Stimulated activated CD8-positive, alpha-beta memory T cell treated with anti-CD3 and anti-CD28 coated beads, Interleukin-15, amount 100 ng/mL, for 48 hours (primary cell): Measurements from ENCODE around the gene C3orf20.
"Not testable (repeated sequence)": the region's sequence is repeated elsewhere in the genome, so short reads cannot be mapped to it uniquely, and the experiment has no call there.

Experiments used
- DNase-seq, 2 donors: peaks; one replicate each; pipeline ENCODE4 v3.0.0-alpha.2; 2020; ENCODE audit warnings: low read depth in 2 of 2

C3orf20 gene

DNA sequence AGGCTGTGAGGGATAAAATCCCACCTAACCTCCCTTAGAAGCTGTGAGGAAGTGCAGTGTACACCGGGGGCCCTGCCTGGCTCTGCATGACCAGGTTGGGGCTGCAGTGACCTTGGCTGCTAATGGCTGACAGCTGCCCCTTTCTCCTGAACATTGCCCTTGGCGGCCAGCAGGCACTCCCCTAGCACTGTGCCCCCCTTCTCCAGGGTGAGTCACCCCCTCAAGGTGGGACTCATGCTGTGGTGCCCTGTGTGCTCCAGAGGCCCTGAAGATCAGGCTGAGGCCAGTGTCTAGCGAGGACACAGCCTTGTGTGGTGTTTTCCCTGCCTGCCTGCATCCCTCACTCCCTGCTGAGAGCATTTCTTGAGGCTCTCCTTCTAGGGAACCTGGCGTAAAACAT lies 122.8 kb downstream of the C3orf20 start:
- no peak for DNase-seq

DNA sequence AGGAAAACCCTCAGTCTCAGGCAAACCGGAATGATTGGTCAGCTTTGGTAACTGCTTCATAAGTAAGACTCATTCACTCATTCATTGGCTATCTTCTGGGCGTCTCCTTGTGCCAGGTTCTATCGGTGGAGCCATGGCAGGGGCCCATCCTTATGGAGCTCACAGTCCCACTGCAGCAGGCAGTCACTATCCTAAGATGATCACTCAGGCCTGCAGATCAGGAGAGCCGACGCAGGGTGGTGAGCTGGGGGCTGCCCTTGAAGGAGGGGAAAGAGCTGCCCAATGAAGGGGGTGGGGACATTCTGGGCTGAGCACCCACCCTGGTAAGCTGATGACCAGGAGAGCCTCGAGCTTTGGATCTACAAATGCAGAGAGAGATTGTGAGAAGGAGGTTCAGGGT lies 123.3 kb downstream of the C3orf20 start:
- DNase-seq, result no peak

DNA sequence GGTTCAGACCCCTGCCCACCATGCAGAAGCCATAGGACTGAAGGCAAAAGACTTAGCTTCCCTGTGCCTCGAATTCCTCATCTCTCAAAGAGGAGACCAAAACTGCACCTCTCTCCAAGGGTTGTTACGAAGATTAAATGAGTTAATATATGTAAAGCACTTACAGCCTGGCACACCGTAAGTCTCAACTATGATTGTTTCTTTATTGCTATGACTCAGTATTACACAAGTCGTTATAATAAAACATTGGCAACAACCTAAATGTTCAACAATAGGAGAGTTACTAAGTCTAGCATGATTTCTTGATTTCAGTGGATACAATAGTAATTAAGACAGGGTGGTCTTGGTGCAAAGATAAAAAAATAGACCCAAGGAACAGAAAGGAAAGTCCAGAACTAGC lies 124.2 kb downstream of the C3orf20 start:
- no peak for DNase-seq

DNA sequence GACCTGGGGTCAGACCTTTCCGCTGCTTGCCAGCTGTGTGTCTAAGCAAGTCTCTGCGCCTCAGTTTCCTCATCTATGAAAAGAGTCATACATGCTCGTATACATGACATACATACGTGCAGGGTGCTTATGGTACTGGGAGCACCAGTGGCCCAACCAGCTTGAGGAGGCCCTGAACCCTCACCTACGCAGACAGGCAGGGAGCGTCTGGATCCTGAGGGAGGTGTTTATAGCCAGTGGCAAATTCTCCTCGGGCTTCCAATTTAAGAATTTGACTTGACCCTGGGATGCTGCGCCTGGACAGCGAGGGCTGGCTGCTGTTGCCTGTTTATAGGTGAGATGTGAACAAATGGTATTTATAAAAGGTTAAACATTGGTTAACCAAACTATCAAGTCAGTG lies 126.1 kb downstream of the C3orf20 start:
- no peak for DNase-seq

DNA sequence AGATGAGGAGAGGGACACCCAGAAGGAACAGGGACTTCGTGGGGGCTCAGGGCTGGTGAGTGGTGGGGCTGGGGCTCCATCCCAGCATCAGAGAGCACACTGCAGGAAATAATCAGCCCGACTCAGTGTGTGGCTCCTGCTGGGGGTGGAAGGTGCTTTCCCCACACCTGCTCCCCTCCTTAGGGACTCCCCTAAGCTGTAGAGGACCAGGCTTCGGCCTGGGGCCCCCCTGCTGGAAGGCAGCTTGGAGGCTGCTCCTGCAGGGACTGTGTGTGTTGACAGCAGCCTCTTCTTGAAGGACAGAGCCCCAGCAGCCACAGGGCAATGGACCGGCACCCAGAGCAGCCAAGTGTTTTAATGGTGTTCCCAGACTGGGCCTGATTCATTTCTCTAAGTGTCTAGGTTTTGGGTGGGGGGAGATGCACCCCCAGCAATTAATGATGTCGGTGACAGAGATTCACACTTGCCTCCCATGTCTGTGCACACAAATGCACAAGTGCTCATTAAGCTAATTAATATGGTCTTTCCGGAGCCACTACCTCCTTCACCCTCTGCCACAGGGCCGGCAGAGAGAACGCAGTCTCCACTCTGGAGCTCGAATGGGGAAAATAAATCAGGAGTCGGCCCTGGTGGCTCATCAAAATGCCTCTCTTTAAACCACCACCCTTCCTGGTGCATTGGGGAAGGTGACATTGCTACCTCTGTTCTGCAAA lies 126.9 kb downstream of the C3orf20 start:
- DNase-seq, result no peak

DNA sequence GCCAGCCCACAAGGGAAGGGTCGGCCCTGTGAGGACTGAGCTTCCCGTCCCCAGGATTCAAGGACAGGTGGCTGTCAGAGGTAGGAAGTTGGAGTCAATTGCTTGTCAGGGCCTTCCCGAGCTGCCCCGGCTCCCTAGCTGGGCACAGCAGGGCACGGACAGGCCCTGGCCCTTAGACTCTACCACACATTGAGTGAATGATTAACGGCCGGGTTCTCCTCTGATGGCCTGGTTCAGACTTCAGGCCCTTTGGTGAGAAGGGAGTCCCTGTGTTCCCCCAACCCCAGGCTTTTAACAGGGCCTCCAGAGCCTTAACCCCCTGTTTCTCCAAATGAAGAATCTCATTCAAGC lies 127.4 kb downstream of the C3orf20 start:
- no peak for DNase-seq

DNA sequence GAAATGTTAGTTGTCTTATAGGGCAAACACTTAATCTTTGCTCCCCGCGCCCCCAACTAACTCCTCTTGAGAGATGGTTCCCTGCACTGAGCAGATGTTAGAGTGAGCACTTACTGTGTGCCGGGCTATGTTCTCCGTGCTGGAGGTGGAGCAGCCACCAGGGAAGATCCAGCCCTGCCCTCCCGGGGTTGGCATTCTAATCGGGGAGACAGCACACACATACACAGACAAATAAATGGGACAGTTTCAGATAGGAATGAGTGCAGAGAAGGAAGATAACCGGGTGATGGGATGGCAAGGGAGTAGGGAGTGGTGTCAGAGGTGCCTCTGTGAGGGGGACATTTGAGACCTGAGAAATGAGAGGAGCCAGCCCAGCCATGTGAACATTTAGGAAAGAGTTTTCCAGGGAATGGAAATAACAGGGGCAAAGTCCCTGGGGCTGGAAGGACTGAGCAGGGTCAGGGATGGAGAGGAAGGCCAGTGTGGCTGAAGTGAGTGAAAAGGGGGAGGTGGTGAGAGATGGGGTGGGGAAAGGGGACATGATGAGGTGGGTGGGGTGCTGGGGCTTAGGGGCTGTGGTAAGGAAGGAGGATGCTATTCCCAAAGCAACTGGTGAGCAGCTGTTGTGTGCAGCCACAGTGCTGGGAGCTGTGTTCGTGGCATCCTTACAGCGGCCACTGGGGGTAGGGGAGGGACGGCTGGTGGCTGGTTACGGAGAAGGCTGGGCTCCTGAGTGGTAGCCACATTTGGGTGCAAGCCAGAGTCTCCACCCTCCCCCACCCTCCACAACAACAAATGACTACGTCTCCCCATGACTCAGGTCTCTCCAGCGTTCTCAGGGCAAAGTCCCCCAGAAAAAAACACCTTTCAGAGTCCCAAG lies 128.4 kb downstream of the C3orf20 start:
- DNase-seq, result peak in 1 of 2 donors; percentile 8

DNA sequence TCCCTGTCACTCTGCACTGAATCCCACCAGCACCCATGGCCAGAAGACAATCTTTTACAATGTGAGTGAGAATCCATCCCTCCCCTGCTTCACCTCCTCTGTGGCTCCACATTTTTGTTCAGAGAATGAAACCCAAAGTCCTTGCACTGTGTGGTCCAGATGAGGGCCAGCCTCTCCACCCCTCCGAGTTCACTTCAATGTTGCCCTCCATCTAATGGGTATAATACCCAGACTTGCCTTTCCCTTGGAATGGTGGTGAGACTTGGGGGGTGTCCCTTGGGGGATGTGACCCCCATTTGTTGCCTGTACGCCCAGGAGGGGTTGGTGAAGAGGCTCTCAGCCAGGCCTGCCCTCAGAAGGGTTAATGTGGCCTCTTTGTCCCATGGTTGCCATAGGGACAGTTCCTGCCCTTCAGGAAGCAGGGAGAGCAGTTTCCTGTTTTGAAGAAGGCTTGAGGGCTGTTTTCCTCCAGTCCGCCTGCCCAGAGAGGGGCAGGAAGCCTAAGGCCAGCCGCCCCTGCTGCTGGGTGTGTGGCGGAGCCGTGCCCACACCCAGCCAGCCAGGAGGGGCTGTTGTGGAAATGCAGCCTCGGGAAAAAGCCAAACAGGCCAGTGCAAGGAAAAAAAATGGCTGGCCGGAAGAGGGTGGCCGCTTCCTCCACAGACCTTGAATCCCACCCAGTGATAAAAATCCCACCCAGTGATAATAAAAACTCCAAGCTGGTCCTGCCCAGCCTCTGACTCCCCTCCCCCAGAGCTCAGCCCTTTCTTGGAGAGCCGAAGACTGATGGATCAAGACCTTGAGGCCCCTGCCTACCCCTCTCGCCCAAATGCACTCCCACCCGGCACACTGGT lies 129.3 kb downstream of the C3orf20 start:
- no peak for DNase-seq

DNA sequence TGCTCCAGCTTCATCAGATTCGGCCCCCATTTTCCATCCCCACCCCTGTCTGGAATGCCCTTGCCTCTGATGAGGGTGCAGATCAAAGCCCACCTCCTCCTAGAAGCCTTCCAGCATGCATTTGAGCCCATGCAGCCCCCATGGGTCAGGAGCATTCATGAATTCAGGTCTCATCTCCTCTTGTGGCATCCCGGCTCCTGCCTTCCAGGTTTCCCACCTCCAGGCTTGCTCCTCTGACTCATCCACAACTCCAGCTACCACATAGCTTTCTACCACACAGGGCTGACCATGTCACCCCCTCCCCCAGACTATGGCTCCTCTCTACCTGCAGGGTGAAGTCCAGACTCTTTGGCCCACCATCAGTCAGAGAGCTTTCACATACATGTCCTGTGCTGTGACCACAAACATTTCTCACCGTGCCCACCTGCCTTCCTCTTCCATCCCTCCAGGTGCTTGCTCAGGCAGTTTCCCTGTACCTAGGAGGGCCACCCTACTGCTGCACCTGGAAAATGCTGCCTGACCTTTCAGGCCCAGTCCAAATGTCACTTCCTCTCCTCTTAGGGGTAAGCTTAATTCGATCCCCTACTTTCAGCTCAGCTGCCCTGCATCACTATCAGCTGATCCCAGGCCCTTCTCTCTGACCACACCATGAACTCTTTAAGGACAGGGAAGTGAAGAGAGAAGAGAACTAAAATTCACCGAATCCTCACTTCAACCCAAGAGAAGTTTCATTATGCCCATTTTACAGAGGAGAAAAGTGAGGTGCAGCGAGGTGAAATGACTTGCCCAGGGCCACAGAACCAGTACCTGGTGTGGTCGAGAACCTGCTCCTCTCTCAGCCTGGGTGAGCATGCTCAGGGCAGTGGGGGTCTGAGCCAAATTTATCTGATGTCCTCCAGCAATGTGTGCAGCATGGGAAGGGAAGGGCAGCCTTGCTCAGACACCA lies 130.2 kb downstream of the C3orf20 start:
- no peak for DNase-seq

DNA sequence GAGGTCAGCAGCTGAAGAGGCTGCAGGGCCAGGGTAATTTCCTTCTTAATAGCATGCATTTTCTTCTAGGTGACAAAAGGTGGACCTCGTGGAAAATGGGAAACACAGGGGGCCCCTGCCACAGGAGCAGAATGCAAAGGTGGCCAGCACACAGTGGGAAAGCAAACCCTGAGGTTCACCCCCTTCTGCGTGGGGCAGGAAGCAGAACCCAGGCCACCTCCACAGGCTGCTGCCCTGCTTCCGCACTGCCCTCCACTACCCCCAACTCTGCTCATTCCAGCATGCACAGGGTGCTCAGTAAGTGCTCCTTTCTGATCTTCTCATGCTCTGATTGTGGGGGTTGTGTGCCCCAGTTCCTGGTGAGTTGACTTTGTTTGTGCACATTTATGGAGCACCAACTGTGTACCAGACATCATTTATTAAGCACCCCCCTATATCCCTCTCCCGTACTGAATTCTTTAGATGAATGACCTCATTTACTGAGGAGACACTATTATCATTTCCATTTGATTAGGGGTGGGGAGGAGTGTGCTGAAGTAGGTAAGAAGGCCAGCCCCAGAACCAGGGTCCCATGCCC lies 131.1 kb downstream of the C3orf20 start:
- no peak for DNase-seq

DNA sequence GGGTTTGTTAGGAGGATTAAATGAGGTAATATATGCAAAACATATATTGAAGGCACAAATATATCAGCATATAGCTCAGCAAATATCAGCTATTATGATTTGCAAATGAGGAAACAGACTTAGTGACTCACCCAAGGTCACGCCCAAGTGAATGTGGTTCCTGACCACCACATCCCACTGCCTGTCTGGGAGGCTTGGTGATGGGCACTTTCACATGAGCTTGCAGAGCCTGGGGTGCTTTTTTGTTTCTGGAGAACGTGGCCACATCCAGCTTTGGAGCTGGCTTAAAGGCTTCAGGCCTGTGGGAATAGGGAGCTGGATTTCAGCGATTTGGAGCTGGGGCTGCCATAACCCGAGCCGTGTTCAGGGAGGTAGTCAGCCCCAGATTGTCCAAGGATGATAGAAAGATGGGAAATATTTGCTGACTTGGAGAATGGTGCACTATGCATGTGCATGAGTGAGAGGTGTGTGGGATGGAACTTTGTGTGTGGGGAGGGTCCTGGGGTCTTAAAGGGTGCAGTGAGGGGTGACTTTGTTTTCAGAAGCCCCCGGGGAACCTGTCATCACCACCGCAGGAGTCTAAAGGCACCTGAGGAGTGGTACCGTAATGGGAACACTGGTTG lies 131.8 kb downstream of the C3orf20 start:
- DNase-seq, result peak in 1 of 2 donors; percentile 3

DNA sequence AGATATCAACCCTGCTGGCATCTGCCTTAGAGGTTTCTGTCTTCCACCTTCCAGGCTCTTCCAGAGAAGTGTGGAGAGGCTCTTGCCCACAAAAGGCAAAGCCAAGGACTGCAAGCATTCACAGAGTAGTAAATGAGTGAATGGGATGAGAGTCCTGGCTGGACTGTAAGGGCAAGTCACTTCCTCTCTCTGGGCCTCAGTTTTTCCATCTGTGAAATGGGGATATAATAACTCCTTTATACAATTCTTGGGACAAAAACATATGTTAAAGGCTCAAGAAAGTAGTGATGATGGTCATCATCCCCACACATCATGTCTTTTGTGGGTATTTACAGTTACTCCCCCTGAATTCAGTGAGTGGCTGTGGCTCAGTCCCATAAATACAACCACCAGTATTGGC lies 133.1 kb downstream of the C3orf20 start:
- DNase-seq, result no peak

DNA sequence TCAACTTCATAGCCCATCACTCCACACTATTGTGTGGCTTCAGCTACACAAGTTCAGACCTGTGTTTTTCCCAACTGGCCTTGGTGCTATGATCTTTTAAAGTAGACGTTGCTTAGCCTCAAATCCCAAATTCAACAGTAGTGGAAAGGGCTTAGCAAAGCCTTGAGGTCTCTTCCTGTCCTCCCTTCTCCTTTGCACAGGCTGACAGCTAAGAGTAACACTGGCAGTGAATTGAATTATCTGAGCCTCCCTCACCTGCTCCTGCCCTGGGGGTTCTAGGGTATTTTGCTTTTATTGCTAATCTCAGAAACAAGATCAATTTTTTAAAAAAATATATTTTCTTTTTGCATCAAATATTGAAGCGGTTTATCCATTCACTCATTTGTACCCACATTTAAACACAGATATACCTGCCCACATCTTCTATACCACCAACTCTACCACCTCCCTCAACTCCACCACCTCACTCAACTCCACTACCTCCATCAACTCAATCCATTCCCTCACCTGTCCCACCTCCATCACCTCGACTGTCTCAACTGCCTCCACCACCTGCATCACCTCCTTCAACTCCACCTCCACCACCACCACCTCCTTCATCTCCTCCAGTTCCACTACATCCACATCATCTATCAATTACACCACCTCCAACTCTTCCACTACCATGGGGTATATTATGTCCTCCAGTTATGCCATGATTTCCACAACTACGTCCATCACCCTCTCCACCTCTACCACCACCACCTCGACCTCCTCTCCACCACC lies 133.7 kb downstream of the C3orf20 start:
- DNase-seq, result no peak

DNA sequence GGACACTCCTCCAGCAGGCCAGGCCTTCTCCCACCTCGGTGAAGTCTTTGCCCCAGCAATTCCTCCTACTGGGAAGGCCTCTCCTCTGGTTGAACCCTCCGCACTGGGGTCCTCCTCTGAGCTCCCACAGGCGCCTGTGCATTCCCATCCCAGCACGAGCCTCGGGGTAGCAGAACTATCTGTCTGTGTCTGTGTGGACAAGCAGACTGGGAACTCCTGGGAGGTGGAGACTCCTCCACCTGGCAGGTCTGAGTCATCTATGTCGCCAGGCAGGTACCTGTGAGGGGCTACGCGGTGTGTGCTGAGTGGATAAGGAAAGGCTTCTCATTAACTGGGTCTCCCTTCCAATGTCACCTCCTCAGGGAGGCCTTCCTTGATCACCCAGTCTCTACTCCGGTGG lies 134.7 kb downstream of the C3orf20 start:
- DNase-seq, result not testable (repeated sequence)

DNA sequence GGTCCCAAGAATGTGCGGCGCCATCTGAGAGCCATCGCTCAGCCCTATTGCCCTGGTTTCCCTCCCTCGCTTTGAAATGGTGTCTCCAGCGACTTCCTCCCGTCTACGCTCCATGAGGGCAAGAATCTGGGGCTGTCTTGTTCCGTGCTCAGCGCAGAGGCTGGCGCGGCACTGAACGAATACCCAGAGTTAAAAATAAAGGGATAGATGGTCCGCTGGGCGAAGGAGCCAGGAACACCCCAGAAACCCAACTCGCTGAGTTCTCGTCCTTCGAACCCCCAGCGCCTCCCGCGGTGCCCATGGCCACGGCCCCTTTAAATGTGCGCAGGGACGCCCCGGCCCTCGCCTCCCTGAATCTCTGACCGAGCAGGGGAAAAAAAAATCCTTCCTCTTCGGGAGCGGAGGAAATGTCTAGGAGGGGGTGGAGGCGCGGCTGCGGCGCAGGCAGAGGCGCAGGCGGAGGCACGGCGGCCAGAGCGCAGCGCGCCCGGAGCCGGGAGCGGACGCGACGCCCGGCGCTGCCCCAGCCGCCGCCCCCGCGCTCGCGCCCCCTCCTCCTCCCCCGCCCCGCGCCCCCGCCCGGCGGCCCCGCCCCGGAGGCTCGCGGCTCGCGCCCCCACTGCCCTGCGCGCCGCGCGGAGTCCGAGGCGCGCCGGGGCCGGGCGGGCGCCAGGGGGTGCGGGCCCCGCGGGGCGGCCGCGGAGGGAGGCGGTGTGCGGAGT lies 135.3 kb downstream of the C3orf20 start:
- DNase-seq, result no peak

DNA sequence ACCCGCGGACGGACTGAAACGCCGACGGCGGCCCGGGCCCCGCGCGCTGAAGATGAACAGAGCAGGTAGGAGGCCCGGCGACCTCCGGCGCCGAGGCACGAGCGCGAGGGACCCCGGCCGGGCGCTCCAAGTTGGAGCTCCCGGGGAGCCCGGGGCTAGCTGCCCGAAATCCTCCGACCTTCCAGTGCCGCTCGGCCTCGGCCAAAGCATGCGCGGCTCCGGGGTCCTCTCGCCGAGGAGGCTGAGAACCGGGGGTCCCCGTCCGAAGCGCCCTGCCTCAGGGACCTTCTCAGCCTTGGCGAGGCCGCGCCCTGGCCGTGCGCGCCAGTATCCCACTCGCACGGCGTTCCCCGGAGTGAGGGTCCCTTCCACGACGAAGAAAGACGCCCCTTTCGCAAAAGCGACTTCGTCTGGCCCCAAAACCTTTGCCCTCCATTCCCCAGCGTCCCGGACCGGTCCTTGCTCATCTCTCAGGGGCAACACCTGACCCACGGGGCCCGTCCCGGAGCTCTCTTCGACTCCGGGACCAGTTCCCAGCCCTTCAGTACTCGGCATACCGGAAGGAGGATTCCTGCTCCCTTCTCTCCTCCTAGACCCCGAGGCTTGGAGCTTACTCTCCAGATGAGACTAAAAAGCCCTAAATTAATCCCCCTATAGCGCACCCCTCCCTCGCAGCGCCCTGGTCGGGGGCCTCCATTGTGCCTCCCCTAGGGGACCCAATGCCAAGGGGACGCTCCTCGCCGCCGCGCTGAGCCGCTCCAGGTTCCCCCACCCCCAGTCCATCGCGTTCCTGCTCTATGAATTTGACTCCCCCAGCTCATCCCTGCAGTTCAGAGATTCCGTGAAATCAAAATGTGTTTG lies 136.1 kb downstream of the C3orf20 start:
- DNase-seq, result no peak

DNA sequence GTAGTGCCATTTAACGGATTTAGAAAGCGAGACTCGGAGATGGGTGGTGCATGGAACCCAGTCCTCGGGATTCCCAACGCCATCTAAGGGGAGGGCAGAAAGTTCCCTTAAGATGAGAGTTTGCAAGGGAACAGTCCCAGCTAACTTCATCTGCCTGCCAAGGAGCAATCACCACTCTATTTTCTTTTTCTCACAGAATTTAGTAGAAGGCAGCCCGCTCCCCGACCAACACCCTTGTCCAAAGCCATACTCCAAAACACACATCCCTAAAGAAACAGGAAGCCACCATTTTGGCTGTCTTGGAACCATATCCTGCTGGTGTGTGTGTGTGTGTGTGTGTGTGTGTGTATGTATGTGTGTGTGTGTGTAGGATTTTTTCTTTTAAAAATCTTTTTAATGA lies 136.7 kb downstream of the C3orf20 start:
- DNase-seq, result no peak

DNA sequence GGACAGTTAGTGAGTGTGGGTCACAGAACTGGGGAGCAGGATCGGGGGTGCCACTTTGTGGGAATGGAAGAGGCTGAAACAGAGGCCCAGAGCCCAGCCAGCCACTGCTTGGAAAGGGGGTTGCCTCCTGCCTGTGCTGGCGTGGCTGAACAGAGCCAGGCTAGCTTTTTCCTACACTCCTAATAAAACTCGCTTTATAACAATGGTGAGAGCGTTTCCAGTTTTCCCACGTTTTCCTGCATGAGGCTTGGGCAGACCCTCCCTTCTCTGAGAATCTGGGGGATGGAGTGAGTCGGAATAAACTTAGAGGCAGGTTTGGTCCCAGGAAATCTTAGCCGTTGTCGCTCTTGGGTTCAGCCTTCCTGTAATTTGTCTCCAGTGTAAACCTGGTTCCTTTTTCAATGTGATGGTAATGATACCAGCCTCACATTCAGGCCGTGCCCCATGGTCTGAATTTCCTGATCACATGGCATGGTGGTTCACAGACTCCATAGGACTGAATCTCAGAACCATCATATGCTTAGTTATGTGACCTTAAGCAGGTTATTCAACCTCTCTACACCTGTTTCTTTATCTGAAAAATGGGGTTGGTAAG lies 137.4 kb downstream of the C3orf20 start:
- DNase-seq, result no peak
